ENCODE results near the gene FAU. TPM values are rescaled to one million over a fixed set of nuclear protein-coding genes. Genes with fewer than 3 reads are reported as not detected.

Gene FAU
- total RNA-seq, 1 experiment from 2014 or later = 1,073 TPM

DNA sequence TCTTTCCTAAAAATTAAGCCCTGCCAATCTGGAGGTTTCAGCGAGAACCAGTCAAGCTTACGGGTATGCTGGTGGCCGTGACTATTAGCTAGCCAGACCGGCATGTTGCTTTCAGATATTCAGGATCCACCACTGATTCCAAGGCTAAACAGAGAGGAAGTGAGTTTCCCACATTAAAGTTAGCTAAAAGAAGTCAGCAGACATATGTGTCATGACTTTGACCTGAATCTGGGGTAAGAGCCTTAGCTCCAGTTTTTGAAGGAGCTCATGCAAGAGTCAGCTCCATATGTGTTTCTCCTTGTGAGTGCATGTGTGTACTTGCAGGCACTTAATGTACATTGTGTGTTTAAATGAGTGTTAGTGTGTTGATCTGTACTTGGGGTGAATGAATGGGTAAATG is 36.5 kb downstream of the FAU start:
- DNase-seq (ENCODE audit: low read depth, low spot score) (no peak), ATAC-seq (no peak)
- intact Hi-C loops (cut with micrococcal nuclease) = no loop called here
- no peak overlapping the region for H3K27ac ChIP-seq (ENCODE audit: low read depth, low read length)
- H3K9me3 ChIP-seq (ENCODE audit: control insufficient read depth in 1 of 2, insufficient read depth in 1 of 2, low read depth in 1 of 2, low read length in 2 of 2) = no peaks in the 10 kb centered on the region
- TF ChIP-seq SRF (IDR thresholded peaks at IDR 0.05; ENCODE audit: low read depth) (no peak), CBX3 (IDR thresholded peaks at IDR 0.05; ENCODE audit: low read depth) (no peak), JUND (IDR thresholded peaks at IDR 0.05) (no peak), REST (IDR thresholded peaks at IDR 0.05; ENCODE audit: low read depth) (no peak), ZFX (IDR thresholded peaks at IDR 0.05) (no peak), EZH2phosphoT487 (IDR thresholded peaks at IDR 0.05; ENCODE audit: borderline replicate concordance) (no peak), EZH2 (IDR thresholded peaks at IDR 0.05) (no peak), TCF7L2 (IDR thresholded peaks at IDR 0.05; ENCODE audit: borderline replicate concordance, extremely low read depth, insufficient read depth, insufficient read length) (no peak), RAD21 (IDR thresholded peaks at IDR 0.05; ENCODE audit: low read depth) (no peak), FOSL1 (IDR thresholded peaks at IDR 0.05; ENCODE audit: low read depth) (no peak), ELF1 (IDR thresholded peaks at IDR 0.05; ENCODE audit: borderline replicate concordance, low read depth) (no peak)
- TF ChIP-seq, protein P1, sequence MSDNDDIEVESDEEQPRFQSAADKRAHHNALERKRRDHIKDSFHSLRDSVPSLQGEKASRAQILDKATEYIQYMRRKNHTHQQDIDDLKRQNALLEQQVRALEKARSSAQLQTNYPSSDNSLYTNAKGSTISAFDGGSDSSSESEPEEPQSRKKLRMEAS (IDR thresholded peaks at IDR 0.05) = no peak
- TF ChIP-seq, protein P2, sequence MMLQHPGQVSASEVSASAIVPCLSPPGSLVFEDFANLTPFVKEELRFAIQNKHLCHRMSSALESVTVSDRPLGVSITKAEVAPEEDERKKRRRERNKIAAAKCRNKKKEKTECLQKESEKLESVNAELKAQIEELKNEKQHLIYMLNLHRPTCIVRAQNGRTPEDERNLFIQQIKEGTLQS (IDR thresholded peaks at IDR 0.05) = no peak
- TF ChIP-seq, protein P3, sequence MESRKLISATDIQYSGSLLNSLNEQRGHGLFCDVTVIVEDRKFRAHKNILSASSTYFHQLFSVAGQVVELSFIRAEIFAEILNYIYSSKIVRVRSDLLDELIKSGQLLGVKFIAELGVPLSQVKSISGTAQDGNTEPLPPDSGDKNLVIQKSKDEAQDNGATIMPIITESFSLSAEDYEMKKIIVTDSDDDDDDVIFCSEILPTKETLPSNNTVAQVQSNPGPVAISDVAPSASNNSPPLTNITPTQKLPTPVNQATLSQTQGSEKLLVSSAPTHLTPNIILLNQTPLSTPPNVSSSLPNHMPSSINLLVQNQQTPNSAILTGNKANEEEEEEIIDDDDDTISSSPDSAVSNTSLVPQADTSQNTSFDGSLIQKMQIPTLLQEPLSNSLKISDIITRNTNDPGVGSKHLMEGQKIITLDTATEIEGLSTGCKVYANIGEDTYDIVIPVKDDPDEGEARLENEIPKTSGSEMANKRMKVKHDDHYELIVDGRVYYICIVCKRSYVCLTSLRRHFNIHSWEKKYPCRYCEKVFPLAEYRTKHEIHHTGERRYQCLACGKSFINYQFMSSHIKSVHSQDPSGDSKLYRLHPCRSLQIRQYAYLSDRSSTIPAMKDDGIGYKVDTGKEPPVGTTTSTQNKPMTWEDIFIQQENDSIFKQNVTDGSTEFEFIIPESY (IDR thresholded peaks at IDR 0.05; ENCODE audit: extremely low read depth, insufficient replicate concordance, low read length) = no peak
- H3K79me2 ChIP-seq (ENCODE audit: insufficient read depth, low read length) = peaks cover 37% of the 10 kb centered on the region
- POLR2A ChIA-PET = no interaction called here
- H3K4me2 ChIP-seq (ENCODE audit: low read length) = peak overlapping the region; percentile 82
- CTCF ChIA-PET = no interaction called here
- no peaks in the 10 kb centered on the region for H3K9me2 ChIP-seq (ENCODE audit: insufficient read depth)
- H3K27me3 ChIP-seq (ENCODE audit: insufficient read depth, low read length) = no peaks in the 10 kb centered on the region
- BruUV-seq (replicated peaks) = no TSS peak
- peaks cover 5 to 33% of the 10 kb centered on the region in 2 experiments; a peak in 2 of 4 replicates for H3K36me3 ChIP-seq (ENCODE audit: control insufficient read depth in 1 of 2, insufficient read depth in 2 of 2, low read length in 2 of 2)
- no peak overlapping the region for H3K4me3 ChIP-seq (replicated peaks in 1 of 2; ENCODE audit: low read depth in 1 of 2, low read length in 2 of 2)
- no peak overlapping the region for H3K9ac ChIP-seq (ENCODE audit: low read length)
- H4K20me1 ChIP-seq (ENCODE audit: insufficient read depth) = no peaks in the 10 kb centered on the region
- H3K4me1 ChIP-seq (ENCODE audit: control insufficient read depth in 1 of 2, insufficient read depth in 2 of 2, low read length in 2 of 2) = peaks cover 7 to 22% of the 10 kb centered on the region in 2 experiments; a peak in 3 of 4 replicates
- RAD21 ChIA-PET (ENCODE audit: low non-redundant PET in 1 of 2, low total read pairs in 2 of 2, uncharacterized antibody in 2 of 2, unreplicated experiment in 2 of 2) = no interaction called here
- H2AFZ ChIP-seq (ENCODE audit: low read depth, low read length, poor library complexity, severe bottlenecking) = no peak overlapping the region

Data from HCT116 (cell line).